Large intestine (tissue), 3 donors: ENCODE data around the gene SLC6A6. TPM values are rescaled to one million over a fixed set of nuclear protein-coding genes. Genes with fewer than 3 reads are reported as not detected.

Experiments
- DNase-seq, 2 donors: peaks; one replicate each; pipeline versions ENCODE4 v3.0.0 to v3.0.0-alpha.2; 2013
- H3K27ac ChIP-seq: one replicate; pipeline ENCODE4 v1.5.1; 2013; ENCODE audit warnings: low read length
- H3K27me3 ChIP-seq: 2 replicates; pipeline ENCODE4 v1.6.1; 2013; ENCODE audit warnings: low read length; ENCODE audit not compliant: control insufficient read depth, insufficient read depth
- H3K36me3 ChIP-seq: 2 replicates; pipeline ENCODE4 v1.6.1; 2013; ENCODE audit warnings: low read length; ENCODE audit not compliant: control insufficient read depth, insufficient read depth
- H3K4me1 ChIP-seq: one replicate; pipeline ENCODE4 v1.6.1; 2013; ENCODE audit warnings: low read length; ENCODE audit not compliant: control insufficient read depth, insufficient read depth
- H3K4me3 ChIP-seq: one replicate; pipeline ENCODE4 v1.5.1; 2013; ENCODE audit warnings: low read length
- H3K9me3 ChIP-seq: one replicate; pipeline ENCODE4 v1.6.1; 2013; ENCODE audit warnings: mild to moderate bottlenecking, low read depth, low read length, moderate library complexity; ENCODE audit not compliant: control insufficient read depth
- WGBS: methylation state at CpG from one replicate; pipeline ENCODE4 v1.1.5; 2013; ENCODE audit warnings: low lambda C conversion rate; ENCODE audit not compliant: insufficient coverage; 5-methylcytosine and 5-hydroxymethylcytosine counted together
- polyA plus RNA-seq: library from polyadenylated mRNA; unstranded; fragments of 120-200 nt; gene quantifications from one replicate; pipeline ENCODE4 v1.2.1, GENCODE V29; 2013

SLC6A6 gene
- polyA plus RNA-seq, 1 donor: 16.4 TPM

DNA sequence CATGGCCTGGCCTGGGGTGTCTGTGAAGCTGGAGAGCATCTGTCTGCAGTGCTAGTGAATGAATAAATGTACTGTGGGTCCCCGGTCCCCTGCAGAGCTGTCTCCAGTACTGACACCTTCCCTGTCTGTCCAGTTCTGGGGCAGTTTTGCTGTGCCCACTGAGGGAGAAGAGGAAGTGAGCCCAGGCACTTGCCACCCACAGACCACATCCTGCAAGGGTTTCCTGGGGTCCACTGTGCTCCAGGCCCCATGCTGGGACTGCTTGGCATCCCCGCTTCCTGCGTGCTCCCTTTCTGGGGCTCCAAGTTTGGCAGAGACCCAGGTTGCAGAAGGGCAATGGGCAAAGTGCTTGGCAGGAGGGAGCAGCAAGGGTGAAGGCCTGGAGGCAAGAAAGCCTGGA lies 4.9 kb upstream of the SLC6A6 start:
- no peaks in the 10 kb centered on the region for H3K27me3 ChIP-seq

DNA sequence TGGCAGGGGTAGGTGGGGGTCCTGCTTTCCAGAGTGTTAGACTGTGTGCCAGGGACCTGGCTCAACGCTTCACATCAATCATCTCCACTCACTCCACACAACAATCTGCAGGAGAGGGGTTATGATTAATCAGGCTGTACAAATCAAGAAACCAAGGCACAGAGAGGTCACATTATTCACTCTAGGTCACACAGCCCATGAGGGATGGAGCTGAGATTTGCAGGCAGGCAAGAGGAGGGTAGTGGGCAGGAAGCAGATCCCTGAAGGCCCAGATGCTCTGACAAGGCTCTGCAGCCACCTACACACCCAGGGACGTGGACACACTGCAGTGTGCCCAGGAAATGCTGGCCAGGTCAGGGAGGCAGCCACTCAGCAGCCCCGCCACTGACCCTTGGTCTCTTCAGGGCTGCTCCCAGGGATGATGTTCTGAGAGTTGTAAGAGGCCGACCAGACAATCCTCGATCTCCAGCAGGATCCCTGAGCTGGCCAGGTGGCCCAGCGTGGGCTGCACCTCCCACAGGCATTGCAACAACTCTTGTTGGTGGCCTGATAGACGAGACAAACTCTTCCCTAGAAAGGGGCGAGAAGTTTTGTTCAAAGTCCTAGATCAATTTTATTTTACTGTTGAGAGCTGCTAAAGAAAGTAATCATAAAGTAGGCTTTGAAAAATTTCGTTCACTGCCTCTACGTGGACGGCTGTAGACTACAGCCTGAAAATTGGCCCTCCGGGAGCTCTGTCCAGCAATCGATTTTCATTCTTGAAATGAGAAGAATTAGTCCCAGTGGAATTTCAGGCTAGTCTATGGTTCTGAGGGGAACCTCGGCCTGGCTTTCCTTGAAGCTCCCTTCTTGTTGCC lies 4.2 kb upstream of the SLC6A6 start:
- Histone ChIP-seq H3K27ac (no peak overlapping the region), H3K9me3 (no peaks in the 10 kb centered on the region), H3K36me3 (no peaks in the 10 kb centered on the region), H3K4me3 (no peak overlapping the region), H3K27me3 (no peaks in the 10 kb centered on the region), H3K4me1 (peaks cover 6% of the 10 kb centered on the region)
- WGBS: 100% methylated on average over 1 of the region's 14 CpGs
- no peak for DNase-seq

More for the DNA sequence above, 4.9 kb upstream of the SLC6A6 start:
- Histone ChIP-seq H3K4me1 (peaks cover 6% of the 10 kb centered on the region), H3K9me3 (no peaks in the 10 kb centered on the region), H3K27ac (no peak overlapping the region), H3K4me3 (no peak overlapping the region), H3K36me3 (no peaks in the 10 kb centered on the region)
- no CpG with 5 or more reads among the region's 3 CpGs for WGBS
- DNase-seq: no peak

DNA sequence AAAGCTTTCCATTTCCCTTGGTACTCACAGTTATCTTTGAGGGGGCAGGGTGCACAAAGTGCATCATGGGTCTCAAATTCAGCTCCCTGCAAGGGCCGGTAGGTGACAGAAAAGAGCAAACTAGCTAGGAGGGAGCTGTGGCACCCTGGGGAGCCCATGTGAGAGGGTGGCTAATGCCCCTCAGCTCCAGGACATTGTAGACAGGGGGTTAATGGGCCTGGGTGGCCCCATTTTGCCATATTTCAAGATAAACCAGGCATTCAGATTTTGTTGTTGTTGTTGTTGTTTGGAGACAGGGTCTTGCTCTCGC lies 3.7 kb upstream of the SLC6A6 start:
- no CpG with 5 or more reads among the region's 2 CpGs for WGBS
- no peaks in the 10 kb centered on the region for H3K9me3 ChIP-seq
- no peaks in the 10 kb centered on the region for H3K36me3 ChIP-seq
- H3K4me3 ChIP-seq: no peak overlapping the region
- H3K27ac ChIP-seq: no peak overlapping the region
- no peaks in the 10 kb centered on the region for H3K27me3 ChIP-seq
- no peak for DNase-seq
- H3K4me1 ChIP-seq: peaks cover 6% of the 10 kb centered on the region

DNA sequence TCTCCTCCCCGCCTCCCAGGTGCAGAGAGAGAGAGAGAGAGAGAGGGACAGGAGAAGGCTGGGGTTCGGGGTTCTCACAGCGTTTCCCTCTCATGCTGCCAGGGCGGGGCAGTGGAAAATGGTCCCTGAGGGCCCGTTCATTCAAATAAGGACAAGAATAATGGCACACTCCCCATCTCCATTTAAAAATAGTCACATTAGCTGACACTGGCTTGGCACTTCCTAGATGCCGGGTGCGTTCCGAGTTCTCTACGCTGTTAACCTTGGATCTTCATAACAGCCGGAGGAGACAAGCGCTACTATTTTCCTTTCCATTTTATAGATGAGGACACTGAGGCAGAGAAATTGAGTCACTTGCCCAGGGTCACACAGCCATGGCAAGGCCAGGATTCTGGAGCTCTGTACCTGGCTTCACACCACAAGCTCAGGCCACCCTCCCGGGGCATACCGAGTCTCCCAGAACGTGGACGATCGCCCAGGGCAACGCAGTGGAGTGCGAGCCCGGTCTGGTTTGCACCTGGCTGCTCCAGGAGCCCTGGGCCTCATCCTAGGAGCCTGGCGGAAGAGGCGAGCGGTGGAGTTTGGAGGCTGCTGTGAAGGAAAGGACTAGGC lies 608 bp upstream of the SLC6A6 start:
- Histone ChIP-seq H3K9me3 (no peaks in the 10 kb centered on the region), H3K4me1 (peaks cover 28% of the 10 kb centered on the region), H3K27me3 (no peaks in the 10 kb centered on the region), H3K36me3 (no peaks in the 10 kb centered on the region), H3K27ac (peak overlapping the region; percentile 57), H3K4me3 (peak overlapping the region; percentile 28)
- no peak for DNase-seq
- WGBS: no CpG with 5 or more reads among the region's 22 CpGs

DNA sequence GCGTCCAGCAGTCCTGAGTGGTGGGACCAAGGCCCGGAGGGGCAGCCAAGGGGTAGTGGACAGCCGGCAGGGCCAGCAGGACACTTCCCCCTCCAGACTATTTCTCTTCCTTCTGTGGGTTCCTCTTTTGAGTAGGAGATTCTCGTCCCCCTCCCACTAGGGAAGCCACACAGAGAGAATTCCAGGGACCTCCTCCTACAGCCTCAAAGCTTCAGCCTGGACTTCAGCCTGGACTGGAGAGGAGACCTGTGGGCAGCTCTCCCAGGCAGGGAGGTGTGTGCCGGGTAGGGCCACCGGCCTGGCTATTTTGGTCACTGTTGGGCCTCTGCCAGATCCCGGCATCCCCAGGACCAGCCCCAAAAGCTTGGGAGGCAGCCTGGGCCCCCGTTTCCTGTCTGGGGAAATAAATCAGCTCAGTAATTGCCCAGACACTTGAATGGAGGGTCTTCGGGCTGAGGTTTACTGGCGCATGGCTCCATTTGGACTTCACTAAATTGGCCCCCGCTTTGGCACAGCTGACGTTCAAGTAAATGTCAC lies 1.3 kb downstream of the SLC6A6 start:
- no peaks in the 10 kb centered on the region for H3K9me3 ChIP-seq
- peaks cover 4% of the 10 kb centered on the region for H3K36me3 ChIP-seq
- H3K27ac ChIP-seq: peak overlapping the region; percentile 73
- peak overlapping the region; percentile 75 for H3K4me3 ChIP-seq
- DNase-seq: peak; percentile 30 to 73
- WGBS: 0% methylated on average over 3 of the region's 12 CpGs
- no peaks in the 10 kb centered on the region for H3K27me3 ChIP-seq
- H3K4me1 ChIP-seq: peaks cover 28% of the 10 kb centered on the region

DNA sequence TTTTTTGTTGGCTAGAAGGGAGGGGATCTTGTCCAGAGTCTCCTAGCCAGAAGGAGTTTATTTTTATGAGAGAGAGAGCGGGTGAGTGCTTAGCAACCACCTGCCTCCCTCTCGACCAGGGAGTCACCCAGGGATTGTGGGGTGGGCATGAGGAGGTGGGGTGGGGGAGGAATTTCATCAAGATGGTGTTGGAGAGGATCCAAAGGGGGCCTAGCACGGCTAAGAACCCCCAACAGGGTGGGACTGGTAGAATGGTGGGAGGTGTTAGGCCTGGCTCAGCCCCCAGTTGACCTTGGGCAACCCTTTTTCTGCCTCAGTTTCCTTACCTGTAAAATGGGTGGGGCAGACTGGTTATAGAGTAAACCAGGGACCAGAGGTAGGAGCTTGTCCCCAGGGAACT lies 1.8 kb downstream of the SLC6A6 start:
- no peaks in the 10 kb centered on the region for H3K27me3 ChIP-seq
- DNase-seq: no peak
- peak overlapping the region; percentile 75 for H3K4me3 ChIP-seq
- peaks cover 6% of the 10 kb centered on the region for H3K36me3 ChIP-seq
- H3K4me1 ChIP-seq: peaks cover 28% of the 10 kb centered on the region
- peak overlapping the region; percentile 73 for H3K27ac ChIP-seq
- no CpG with 5 or more reads among the region's 3 CpGs for WGBS
- no peaks in the 10 kb centered on the region for H3K9me3 ChIP-seq

DNA sequence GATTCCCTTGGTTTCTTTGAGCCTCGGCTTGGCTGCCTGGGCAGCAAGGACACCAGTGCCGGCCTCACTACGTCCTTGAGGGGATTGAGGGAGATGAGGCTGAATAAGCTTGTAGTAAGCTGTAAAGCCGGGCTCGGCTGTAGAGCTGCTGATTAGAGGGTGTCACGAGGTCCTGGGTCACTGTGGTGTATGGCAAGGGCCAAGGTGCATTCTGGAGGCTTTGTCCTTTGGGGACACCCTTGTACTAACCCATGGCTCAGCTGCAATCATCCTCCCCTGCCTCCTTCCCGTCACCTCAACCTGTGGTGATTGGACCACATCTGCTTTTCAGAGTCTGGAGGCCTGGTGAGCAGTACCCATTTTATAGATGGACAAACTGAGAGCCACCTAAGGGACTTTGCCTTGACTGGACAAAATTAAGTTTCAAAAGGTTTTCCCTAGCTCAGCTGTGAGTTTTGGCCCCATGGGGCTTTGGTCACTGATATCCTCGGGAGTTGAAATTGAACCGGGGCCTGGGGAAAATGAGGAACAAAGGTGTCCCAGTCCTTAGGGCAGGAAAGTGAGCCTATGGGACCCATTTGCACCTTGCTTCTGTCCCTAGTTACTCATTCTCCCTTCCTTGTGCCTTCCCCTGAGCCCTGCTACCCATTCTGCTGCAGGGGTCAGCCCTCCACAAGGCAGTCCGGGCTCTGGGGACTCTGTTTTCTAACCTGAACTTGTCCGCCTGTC lies 2.4 kb downstream of the SLC6A6 start:
- peak; percentile 90 to 92 for DNase-seq
- WGBS: no CpG with 5 or more reads among the region's 11 CpGs
- Histone ChIP-seq H3K9me3 (no peaks in the 10 kb centered on the region), H3K27me3 (no peaks in the 10 kb centered on the region), H3K4me3 (peak overlapping the region; percentile 75), H3K4me1 (peaks cover 28% of the 10 kb centered on the region), H3K36me3 (peaks cover 11% of the 10 kb centered on the region), H3K27ac (peak overlapping the region; percentile 73)

DNA sequence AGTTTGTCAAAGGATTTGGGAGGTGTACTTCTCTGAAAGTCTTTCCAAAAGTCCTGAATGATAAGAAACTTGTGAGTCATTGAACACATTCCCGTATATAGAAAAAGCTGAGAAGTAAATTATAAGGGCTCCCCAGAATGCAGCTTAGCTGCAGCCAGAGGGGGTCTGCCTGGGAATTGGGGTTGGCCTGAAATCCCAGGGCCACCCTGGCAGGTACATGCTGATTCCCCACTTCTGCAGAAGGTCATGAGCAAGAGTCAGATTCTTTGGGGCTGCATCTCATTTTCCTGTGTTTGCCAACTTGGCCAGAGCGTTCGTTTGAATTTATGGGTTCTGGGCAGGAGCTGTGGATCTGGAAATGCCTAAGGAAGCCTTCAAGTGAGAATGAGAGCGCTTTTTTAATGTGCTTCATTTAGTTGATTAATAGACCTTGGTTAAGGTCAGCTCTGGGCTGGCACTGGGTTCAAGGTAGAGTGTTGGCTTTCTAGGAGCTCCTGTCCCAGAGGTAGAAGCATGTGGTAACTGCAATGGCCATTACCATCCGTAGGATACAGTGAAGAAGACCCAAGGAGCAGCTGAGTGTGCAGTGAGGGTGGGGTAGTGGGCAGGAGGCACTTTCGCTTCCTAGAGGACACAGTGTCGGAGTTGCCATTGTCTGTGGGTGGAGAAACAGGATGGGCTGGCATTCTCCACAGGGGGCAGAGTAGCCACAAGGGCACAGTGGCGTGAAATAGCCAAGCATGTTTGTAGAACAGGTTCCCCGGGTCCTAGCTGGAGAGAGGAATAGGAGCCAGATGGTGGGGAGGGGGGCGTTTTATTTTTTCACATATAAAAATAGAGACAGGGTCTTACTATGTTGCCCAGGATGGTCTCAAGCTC lies 3.2 kb downstream of the SLC6A6 start:
- Histone ChIP-seq H3K4me1 (peaks cover 28% of the 10 kb centered on the region), H3K36me3 (peaks cover 16% of the 10 kb centered on the region), H3K27me3 (no peaks in the 10 kb centered on the region), H3K9me3 (no peaks in the 10 kb centered on the region), H3K4me3 (no peak overlapping the region), H3K27ac (peak overlapping the region; percentile 73)
- no peak for DNase-seq
- WGBS: no CpG with 5 or more reads among the region's 10 CpGs

DNA sequence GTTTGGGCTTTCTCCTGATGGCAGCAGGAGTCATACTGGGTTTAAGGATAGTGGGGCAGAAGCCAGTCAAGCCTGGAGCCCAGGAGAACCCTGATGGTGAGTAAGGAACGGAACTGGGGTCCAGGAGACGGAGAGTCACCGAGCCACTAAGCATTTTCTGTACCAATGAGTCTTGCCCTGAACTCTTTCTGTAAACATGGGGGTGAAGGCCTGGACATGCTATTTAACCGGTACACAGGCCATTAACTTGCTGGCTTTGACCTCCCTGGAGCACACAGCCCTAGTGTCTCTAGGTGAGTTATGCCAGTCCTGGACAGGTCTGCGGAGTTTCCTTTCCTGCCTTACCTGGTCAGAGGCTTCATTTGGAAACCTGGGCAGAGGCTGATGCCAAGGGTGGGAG lies 3.9 kb downstream of the SLC6A6 start:
- Histone ChIP-seq H3K4me1 (peaks cover 28% of the 10 kb centered on the region), H3K27ac (peak overlapping the region; percentile 73), H3K27me3 (no peaks in the 10 kb centered on the region), H3K4me3 (no peak overlapping the region), H3K36me3 (peaks cover 23% of the 10 kb centered on the region), H3K9me3 (no peaks in the 10 kb centered on the region)
- DNase-seq: no peak
- WGBS: no CpG with 5 or more reads among the region's 5 CpGs
